AG04450 (cell line): ENCODE measurements around the gene TRAPPC12. TPM values are rescaled to one million over a fixed set of nuclear protein-coding genes. Genes with fewer than 3 reads are reported as not detected.

Experiments
- CTCF ChIA-PET: fragments of 300-600, 350-600 bp; formaldehyde crosslinking; extraction: SDS; loops from one replicate; lab custom pipeline; 2022; ENCODE audit warnings: antibody characterized with exemption, inconsistent platforms; lab: Charles Lee
- POLR2A ChIA-PET: fragments of 350-600 bp; formaldehyde crosslinking; extraction: SDS; loops from one replicate; lab custom pipeline; 2021; ENCODE audit warnings: antibody characterized with exemption, inconsistent platforms; lab: Yijun Ruan, JAX
- DNase-seq: peaks from one replicate; pipeline ENCODE4 v3.0.0-alpha.2; 2011; ENCODE audit warnings: low read depth, low spot score
- H3K27ac ChIP-seq: one replicate; pipeline ENCODE4 v1.5.1; 2012; ENCODE audit warnings: low read depth, low read length, control low read depth
- H3K27me3 ChIP-seq: one replicate; pipeline ENCODE4 v1.6.0; 2012; ENCODE audit warnings: low read length; ENCODE audit not compliant: control insufficient read depth, insufficient read depth
- H3K4me3 ChIP-seq: 2 replicates; pipeline ENCODE4 v1.5.1; 2011; ENCODE audit warnings: mild to moderate bottlenecking, low read depth, low read length, control low read depth
- H3K9me3 ChIP-seq: 2 replicates; pipeline ENCODE4 v1.5.1; 2012; ENCODE audit warnings: low read length; ENCODE audit not compliant: control insufficient read depth, insufficient read depth
- CTCF ChIP-seq: IDR thresholded peaks from 2 replicates; pipeline ENCODE4 v1.5.1; 2011; ENCODE audit warnings: low read depth, low read length, control low read depth, inconsistent platforms
- polyA plus RNA-seq: library from polyadenylated mRNA; depleted of rRNA; stranded (reverse); fragments of >200 nt; gene quantifications from 2 replicates; pipeline ENCODE4 v1.2.3, GENCODE V29; 2011

TRAPPC12 gene
- polyA plus RNA-seq, 1 experiment, result 41.7 TPM

DNA sequence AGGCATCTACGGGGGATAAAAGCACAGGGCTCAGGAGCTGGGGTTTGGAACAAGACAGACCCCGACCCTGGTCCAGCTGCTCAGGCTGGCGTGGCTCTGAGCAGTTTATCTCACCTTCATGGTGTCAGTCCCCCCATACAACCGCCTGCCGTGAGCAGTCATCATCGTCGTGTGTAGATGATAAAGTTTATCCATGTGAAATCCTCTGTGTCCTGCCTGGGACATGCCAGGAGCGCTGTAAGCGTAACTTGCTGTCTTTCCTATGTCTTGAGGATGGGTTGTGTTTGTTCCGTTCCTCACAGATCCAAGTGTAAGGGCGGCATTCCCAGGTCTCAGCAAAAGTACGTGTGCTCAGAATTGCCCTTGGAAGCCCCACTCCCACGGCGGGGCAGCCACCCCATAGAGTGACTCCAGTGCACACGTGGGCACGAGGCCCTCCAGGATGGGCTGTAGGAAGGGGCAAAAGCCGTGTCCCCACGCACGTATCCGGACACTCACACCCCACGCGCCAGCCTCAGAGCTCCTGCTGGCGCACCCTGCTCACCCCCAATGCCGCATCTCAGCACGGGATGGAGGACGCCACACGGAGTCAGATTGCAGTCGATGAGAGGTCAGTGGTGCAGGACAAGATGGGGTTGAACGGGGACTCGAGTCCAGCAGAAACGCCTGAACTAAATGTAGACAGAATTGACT, 88.9 kb downstream of the TRAPPC12 start:
- H3K27ac ChIP-seq, result peak overlapping the region; percentile 11
- no peak for DNase-seq
- no peaks in the 10 kb centered on the region for H3K27me3 ChIP-seq
- no peak for TF ChIP-seq CTCF
- peaks cover 4% of the 10 kb centered on the region; the same call in 1 of the 2 replicates for H3K9me3 ChIP-seq
- ChIA-PET CTCF (no interaction called here), POLR2A (no interaction called here)
- no peak overlapping the region for H3K4me3 ChIP-seq

- ChIA-PET POLR2A (interaction anchor here (1.6 kb wide), 1 partner anchor 49 kb away, joined by 3 read pairs; no protein-coding TSS in a partner anchor), CTCF (interaction anchor here (2.4 kb wide), 1 partner anchor 8 kb away, joined by 13 read pairs; no protein-coding TSS in a partner anchor)
- no peak for DNase-seq
- Histone ChIP-seq H3K27me3 (no peaks in the 10 kb centered on the region), H3K27ac (no peak overlapping the region), H3K9me3 (peaks cover 4% of the 10 kb centered on the region; the same call in 1 of the 2 replicates), H3K4me3 (no peak overlapping the region)
- no peak for TF ChIP-seq CTCF
Measured at GRCh38 chr2:3469486-3469885, 90.0 kb downstream of the TRAPPC12 start.

GRCh38 chr2:3470166-3470651, 90.7 kb downstream of the TRAPPC12 start:
- Histone ChIP-seq H3K9me3 (peaks cover 2% of the 10 kb centered on the region; the same call in 1 of the 2 replicates), H3K4me3 (no peak overlapping the region), H3K27ac (peak overlapping the region; percentile 88), H3K27me3 (no peaks in the 10 kb centered on the region)
- peak; percentile 76 for DNase-seq
- ChIA-PET POLR2A (interaction anchor here (1.2 to 1.6 kb wide), 2 partner anchors 24 to 48 kb away, joined by 3 to 5 read pairs; no protein-coding TSS in a partner anchor), CTCF (interaction anchor here (1.0 to 2.4 kb wide), 2 partner anchors 9 to 46 kb away, joined by 7 to 13 read pairs; no protein-coding TSS in a partner anchor)
- TF ChIP-seq CTCF, result no peak

DNA sequence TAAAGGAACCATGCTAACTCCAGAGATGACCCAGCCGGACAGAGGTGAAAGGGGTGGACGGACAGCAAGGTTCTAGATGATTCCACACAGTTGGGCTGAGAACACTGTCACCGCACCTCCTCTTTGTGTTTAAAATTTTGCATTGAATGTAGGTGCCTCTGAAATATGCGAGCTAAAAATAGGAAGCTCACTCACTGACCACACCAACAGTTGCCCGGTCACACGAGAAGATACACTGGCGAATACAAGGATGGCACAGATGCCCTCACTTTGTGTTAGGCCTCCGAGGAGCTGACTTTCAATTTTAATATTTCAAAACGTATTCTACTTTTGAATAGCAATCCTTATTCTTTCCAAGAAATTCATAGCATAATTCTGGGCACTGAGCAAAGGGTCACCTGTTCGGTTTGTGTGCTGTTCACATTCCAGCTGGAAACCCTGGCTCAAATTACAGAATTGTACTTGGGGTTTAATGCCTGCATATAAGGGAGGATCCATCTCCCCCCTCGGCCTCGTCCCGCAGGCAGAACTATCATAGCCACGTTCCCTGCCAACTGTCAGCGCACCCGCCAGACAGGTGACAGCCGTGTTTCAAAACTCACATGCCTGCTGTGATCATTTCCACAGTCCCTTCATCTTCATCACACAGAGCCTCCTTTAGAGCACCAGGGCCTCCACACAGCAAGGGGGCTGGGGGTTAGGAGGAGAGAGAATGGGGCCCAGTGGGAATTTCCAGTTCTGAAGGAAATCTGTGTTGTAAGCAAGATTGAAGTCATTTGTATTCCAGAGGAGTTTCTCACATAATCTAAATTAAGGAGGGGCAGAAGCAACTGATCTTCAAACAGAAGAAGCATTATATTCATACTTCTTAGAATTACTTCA, 91.6 kb downstream of the TRAPPC12 start:
- no peak overlapping the region for H3K4me3 ChIP-seq
- ChIA-PET POLR2A (interaction anchor here (1.2 to 1.6 kb wide), 2 partner anchors 23 to 48 kb away, joined by 3 to 5 read pairs; no protein-coding TSS in a partner anchor), CTCF (interaction anchor here (1.0 to 2.4 kb wide), 2 partner anchors 10 to 47 kb away, joined by 7 to 13 read pairs; no protein-coding TSS in a partner anchor)
- DNase-seq, result no peak
- peak overlapping the region; percentile 52 for H3K27ac ChIP-seq
- no peaks in the 10 kb centered on the region for H3K27me3 ChIP-seq
- no peak for TF ChIP-seq CTCF
- no peaks in the 10 kb centered on the region; the same call in 1 of the 2 replicates for H3K9me3 ChIP-seq
